HG03139 (cell line): Measurements from ENCODE around the gene PCDH19.
A peak's percentile ranks its signal among the peaks of the same experiment; 100 is the strongest.
"Not testable (repeated sequence)": the region's sequence is repeated elsewhere in the genome, so short reads cannot be mapped to it uniquely, and the experiment has no call there.

Experiments used
- ATAC-seq: cut with Tn5 transposase; IDR thresholded peaks from one replicate; pipeline ENCODE4 v1.9.1; 2021; ENCODE audit not compliant: unreplicated experiment

PCDH19 gene, protein sequence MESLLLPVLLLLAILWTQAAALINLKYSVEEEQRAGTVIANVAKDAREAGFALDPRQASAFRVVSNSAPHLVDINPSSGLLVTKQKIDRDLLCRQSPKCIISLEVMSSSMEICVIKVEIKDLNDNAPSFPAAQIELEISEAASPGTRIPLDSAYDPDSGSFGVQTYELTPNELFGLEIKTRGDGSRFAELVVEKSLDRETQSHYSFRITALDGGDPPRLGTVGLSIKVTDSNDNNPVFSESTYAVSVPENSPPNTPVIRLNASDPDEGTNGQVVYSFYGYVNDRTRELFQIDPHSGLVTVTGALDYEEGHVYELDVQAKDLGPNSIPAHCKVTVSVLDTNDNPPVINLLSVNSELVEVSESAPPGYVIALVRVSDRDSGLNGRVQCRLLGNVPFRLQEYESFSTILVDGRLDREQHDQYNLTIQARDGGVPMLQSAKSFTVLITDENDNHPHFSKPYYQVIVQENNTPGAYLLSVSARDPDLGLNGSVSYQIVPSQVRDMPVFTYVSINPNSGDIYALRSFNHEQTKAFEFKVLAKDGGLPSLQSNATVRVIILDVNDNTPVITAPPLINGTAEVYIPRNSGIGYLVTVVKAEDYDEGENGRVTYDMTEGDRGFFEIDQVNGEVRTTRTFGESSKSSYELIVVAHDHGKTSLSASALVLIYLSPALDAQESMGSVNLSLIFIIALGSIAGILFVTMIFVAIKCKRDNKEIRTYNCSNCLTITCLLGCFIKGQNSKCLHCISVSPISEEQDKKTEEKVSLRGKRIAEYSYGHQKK (N-terminal part only)

DNA sequence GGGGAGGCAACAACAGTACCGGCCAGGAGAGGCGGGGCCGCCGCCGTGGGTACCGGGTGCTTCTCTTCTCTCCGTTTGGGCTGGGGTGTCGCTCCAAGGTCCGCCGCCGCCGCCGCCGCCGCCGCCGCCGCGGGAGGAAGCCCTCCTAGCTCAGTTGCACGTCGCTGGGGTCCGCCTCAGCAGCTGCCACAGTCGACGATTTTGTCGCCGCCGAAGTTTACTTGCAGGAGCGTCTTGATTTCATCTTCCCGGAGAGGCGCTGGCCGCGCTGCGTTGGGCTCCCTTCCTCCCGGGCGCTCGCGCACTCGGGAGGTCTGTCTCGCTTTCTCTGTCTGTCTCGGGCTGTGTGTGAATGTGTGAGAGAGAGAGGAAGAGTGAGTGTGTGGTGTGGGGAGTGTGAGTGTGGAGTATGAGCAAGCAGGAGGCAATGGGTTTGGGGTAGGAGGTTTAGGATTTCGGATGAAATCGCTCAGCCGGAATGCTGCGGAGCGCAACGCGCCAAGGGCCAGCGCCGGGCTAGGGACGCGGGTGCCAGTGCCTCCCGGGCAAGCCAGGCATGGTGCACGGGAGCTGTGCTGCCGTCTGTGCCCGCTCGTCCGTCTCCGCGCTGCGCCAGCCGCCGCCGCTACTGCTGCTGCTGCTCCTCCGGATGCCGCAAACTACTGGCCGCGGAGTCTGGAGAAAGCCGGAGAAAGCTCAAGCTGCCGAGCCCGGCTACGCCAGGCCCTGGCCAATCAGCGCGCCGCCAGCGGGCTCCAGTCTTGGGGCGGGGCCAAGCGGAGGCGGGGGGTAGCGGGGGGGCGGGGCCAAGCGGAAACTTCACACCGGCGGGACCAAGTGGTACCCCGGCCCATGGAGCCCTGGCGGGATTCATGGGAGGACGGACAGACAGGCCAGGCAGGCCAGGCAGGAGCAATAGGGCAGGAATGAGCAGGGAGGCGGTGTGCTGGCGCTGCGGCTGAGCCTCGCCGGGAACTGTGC, at the start of gene PCDH19:
TSS of gene PCDH19 (minus strand) at position 664 of the 981 bp plus-strand sequence. CDS start 1,676 bp downstream, outside the sequence.
- ATAC-seq = no peak

DNA sequence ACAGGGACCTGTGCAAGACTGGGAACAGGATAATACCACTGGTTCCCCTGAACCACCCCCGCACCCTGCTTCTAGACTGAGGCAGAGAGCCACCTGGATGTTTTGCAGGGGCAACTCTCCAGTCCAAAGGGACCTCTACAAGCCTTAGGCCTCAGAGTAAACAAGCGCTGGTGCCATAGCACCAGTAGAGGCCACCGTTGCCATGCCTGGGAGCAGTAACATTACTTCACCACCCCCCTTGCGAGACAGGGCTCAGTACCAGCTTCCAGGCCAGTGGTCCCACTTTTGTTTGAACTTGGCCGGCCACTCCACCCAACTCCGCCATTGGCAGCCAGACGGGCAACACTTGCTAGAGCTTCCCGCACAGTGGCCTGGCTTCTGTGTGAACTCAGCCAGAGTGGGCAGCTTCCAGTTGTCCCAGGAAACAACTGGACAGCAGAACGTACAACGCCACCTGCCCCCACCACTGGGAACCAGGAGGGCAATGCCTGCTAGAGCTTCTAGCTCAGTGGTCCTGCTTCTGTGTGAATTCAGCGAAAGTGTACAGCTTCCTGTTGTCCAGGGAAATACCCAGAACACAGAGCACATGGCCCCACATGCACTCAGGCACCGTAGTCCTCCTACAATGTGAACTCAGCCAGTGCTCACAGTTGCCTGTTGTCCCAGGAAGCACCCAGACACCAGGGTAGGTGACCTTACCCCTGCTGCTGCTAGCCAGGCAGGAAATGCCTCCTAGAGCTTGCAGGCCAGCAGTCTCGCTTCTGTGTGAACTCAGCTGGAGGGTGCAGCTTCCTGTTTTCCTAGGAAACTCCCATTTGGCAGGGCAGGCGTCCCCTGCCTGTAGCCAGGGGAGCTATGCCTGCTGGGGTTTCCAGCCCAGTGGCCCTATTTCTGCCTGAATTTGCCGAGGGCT, 39.9 kb upstream of the PCDH19 start:
- no peak for ATAC-seq

DNA sequence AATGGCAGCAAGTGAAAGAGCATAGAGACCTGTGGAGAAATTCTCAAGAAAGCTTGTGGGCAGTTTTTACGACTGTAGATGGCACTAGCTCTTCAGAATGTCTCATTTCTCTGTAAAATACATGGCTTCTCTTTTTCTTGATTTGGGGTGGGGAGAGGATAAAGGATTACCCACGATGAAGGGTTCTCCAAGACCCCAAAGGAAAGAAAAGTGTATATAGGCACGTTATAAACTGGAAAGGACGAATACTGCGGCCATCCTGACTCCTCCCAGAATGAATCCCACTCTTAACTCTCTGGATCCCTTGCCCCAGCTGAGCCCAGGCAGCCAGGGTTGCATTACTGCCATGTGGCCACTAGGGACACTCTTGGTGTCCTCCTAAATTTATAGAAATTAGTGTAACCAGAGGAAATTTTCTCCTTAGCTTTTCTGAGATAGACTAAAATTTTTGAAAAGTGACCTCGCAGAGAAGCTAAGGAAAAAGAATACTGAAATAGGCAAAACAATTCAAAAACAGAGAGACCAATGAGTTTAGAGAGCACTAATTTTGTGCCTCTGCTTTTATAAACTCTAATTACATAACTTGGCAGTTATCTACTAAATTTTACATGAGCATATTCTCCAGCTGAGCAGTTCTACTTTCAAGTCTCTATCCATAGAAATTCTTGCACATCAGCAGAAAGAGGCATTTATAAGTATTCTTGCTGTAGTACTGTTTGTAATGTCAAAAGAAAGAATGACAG, 37.8 kb upstream of the PCDH19 start:
- ATAC-seq = no peak

DNA sequence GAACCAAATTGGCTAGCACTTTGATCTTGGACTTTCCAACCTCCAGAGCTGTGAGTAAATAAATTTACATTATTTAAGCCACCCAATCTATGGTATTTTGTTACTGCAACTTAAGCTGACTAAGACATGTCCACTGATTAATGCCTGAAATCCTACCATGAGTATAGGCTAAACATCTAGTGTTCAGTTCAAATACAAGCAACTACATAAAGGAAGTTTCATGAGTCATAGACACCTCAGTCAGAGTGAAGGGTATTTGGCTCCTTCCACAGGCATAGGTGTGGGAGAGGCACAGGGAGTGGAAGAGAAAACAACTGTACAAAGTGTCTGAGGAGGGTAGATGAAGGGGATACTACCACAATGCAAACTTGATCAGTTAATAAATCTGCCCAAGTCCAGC, 35.5 kb upstream of the PCDH19 start:
- ATAC-seq = no peak

- not testable (repeated sequence) for ATAC-seq
These were observed 31.2 kb upstream of the PCDH19 start for GRCh38 chrX:100441321-100441720.

GRCh38 chrX:100440006-100440405, 29.9 kb upstream of the PCDH19 start:
- ATAC-seq = no peak

GRCh38 chrX:100435726-100436125, 25.7 kb upstream of the PCDH19 start:
- no peak for ATAC-seq

DNA sequence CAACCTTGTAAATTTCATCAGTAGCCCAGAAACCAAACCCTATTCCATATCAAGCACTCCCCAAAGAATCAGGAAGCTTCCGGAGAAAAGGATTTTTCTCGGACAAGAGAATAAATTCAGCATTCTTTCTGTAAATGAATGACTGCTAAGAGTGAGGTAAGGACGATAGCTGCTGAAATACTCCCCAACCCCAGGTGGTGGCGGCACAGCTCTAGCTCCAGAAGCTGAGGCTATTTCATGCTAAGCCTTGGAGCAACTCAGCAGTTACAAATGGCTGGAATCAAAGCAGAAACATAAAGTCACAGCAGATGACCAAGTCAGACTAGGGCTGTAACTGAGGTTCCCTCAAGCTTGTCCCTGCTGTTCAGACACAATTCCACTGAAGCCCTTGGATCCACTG, 13.9 kb upstream of the PCDH19 start:
- no peak for ATAC-seq

DNA sequence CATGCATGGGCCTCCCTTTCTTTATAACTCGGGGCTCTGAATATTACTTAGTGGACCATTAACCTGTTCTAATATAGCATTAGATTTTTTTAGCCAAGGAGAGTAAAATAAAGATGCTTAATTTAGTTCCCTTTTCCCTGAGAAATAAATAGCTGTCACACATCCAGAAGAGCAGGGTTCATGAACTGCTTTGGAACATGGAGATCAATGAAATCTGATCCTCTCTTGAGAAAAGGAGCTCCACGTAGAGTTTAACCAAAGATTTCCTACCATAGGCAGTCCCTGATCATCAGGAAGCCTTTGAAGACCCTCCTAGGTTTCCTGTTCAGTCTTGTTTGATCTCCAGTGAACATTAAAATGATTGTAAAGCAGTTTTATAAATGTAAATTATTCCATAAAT, 8.5 kb upstream of the PCDH19 start:
- ATAC-seq = no peak

DNA sequence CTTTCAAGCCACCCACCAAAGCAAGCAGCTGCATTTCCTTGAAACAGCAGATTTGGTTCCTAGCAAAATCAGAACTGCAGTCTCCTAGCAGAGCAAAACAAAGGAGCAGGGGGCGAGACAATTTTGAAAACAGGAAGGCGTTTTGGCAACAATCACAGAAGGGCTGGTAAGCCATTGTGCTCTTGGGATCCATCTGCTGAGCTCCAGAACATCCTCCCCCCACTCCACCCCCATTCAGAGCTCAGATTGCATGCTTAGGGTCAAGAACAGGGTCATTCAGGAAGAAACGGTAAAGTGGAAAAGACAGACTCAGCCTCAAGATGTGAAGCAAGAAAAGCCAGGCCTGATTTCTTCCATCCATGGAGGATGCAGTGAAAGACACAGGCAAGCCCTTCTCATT, 7.6 kb upstream of the PCDH19 start:
- ATAC-seq = no peak

GRCh38 chrX:100413229-100413628, 3.2 kb upstream of the PCDH19 start:
- peak; percentile 65 for ATAC-seq

DNA sequence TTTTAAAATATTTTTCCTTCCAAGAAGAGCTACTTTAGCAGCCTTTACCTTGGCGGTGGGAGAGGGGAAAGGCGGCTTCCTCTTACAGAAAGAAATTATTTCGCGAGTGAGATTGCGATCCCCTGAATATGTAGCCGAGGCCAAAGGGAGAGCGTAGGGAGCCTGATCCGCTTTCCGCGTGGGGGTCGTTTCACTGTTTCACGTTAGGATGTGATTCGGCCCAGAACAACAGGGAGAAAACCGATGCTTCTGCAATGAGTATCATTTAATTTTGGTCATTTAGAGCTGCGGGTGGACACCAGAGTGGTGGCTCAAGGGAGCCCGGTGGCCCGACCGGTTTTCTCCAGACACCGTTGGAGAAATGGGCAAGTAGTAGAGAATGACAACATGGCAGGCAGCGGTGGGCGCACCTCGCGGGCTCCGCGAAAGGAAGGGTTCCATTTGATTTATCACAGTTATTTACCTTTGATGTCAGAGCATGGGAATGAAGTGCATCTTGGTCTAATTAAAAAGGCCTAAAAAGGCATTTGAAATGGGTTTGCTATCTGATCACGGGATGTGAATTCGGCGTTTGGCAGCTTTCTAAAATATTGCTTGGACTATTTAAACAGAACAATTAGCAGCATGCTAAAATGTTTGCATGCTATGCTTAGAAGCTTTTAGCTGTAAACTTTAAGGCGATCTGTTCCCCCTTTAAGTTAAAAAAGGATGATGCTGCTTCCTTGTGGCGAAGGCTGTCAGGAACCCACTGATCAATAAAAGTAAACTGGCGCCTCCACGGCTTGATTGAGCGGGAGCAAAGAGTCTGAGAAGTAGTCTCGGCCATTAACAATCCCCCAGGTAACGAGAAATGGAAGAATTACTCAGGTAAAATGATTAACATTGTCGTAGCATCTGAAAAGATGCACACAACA, 2.0 kb upstream of the PCDH19 start:
- no peak for ATAC-seq

DNA sequence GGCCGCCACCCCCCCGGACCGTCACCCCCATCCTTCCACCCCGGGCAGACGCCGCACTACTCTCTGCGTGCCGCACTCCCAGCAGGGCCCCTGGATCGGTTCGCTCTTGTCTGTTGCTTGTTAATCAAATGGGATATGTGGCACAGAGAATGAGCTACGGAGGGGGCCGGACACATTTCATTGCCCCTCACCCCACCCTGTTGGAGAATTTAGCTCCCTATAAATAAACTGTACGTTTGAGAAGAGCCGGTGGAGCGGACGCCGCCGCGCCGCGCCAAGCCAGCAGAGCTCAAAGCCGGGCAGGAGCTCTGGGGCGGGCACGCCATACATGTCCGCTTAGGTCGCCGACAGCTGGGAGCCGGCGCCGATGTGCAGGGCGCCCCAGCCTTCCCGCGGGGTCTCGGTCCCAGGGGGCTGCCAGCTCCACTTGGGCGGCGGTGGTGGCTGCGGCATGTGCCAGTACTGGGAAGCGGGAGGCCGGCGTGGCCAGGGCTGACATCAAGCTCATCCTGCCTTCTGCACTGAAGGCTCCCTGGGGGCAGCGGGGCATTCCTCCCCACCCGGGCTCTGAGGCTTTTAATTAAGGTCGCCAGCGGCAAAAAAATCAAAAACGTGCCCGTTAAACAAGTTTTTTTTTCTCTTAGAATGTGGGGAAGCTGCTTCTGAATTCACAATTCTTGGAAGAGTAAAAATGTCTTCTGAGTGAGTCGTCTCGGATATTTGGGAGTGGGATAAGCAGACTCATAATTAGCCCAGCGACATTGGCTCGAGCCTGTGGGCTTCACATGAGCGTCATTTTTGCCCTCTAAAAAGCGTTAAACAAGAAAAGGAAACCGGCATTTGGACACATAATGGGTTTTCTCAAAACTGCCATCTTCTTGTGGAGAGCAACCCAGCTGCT, 1.1 kb upstream of the PCDH19 start:
- ATAC-seq = no peak

GRCh38 chrX:100408713-100409609, 1.1 kb downstream of the PCDH19 start:
- no peak for ATAC-seq

DNA sequence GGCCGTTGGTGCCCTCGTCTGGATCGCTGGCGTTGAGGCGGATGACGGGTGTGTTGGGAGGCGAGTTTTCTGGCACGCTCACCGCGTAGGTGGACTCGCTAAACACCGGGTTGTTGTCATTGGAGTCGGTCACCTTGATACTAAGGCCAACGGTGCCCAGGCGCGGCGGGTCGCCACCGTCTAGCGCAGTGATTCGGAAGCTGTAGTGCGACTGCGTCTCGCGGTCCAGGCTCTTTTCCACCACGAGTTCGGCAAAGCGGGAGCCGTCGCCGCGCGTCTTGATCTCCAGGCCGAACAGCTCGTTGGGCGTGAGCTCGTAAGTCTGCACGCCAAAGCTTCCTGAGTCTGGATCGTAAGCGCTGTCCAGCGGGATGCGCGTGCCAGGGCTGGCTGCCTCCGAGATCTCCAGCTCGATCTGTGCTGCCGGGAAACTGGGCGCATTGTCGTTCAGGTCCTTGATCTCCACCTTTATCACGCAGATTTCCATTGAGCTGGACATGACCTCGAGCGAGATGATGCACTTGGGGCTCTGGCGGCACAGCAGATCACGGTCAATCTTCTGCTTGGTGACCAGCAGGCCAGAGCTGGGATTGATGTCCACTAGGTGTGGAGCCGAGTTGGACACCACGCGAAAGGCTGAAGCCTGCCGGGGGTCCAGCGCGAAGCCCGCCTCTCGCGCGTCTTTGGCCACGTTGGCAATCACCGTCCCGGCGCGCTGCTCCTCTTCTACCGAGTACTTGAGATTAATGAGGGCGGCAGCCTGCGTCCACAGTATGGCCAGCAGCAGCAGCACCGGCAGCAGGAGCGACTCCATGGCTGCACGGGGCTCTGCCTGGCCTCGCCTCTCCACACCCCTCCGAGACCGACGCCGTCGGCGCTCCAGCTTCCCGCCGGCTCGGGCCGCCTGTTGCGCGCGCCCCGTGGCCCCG, 2.0 kb downstream of the PCDH19 start:
- no peak for ATAC-seq
